ENCODE data around the gene HUS1B.

HUS1B gene

GRCh38 chr6:620950-621349 is 36.0 kb downstream of the HUS1B start:
- DNase-seq, result no peak

GRCh38 chr6:620166-620565 is 36.7 kb downstream of the HUS1B start:
- DNase-seq, result no peak

- peak; percentile 1 for DNase-seq
Measured at GRCh38 chr6:617456-618100, 39.3 kb downstream of the HUS1B start.

- no peak for DNase-seq
Measured at GRCh38 chr6:613981-614380, 42.9 kb downstream of the HUS1B start.

- no peak for DNase-seq
Measured at GRCh38 chr6:611928-612327, 45.0 kb downstream of the HUS1B start.

- no peak for DNase-seq
Measured at GRCh38 chr6:610882-611281, 46.0 kb downstream of the HUS1B start.

GRCh38 chr6:609905-610304 is 47.0 kb downstream of the HUS1B start:
- no peak for DNase-seq

- no peak for DNase-seq
Measured at GRCh38 chr6:606829-607379, 50.0 kb downstream of the HUS1B start.

Data from NCI-H510A treated with DMSO at 0.1 percent for 48 hours (cell line).